ENCODE data around the gene OR51M1. TPM values are rescaled to one million over a fixed set of nuclear protein-coding genes. Genes with fewer than 3 reads are reported as not detected.
"Not testable (repeated sequence)": the region's sequence is repeated elsewhere in the genome, so short reads cannot be mapped to it uniquely, and the experiment has no call there.

Gene OR51M1
- total RNA-seq, 2 experiments from 2014 or later, result not detected

- no peak for DNase-seq
- ChIA-PET CTCF (no interaction called here), POLR2A (no interaction called here)
- Mint-ChIP-seq H3K27ac (no peak overlapping the region), H3K4me1 (no peaks in the 10 kb centered on the region), H3K36me3 (ENCODE audit: low read depth) (no peaks in the 10 kb centered on the region), H3K4me3 (no peak overlapping the region), H3K27me3 (peaks cover 2% of the 10 kb centered on the region), H3K9me3 (no peaks in the 10 kb centered on the region)
Observed at GRCh38 chr11:5364214-5364613, 19.4 kb upstream of the OR51M1 start.

GRCh38 chr11:5366365-5366764 is 17.2 kb upstream of the OR51M1 start:
- CTCF ChIA-PET; H3K27ac Mint-ChIP-seq; H3K4me3 Mint-ChIP-seq; H3K27me3 Mint-ChIP-seq; H3K4me1 Mint-ChIP-seq; DNase-seq; POLR2A ChIA-PET; H3K9me3 Mint-ChIP-seq; H3K36me3 Mint-ChIP-seq (ENCODE audit: low read depth): not testable (repeated sequence)

GRCh38 chr11:5366856-5367255 is 16.8 kb upstream of the OR51M1 start:
- Mint-ChIP-seq H3K36me3 (ENCODE audit: low read depth) (no peaks in the 10 kb centered on the region), H3K27ac (no peak overlapping the region), H3K27me3 (peaks cover 6% of the 10 kb centered on the region), H3K4me3 (no peak overlapping the region), H3K9me3 (no peaks in the 10 kb centered on the region), H3K4me1 (no peaks in the 10 kb centered on the region)
- ChIA-PET CTCF (no interaction called here), POLR2A (no interaction called here)
- no peak for DNase-seq

GRCh38 chr11:5367448-5368074 is 16.1 kb upstream of the OR51M1 start:
- Mint-ChIP-seq H3K36me3 (ENCODE audit: low read depth) (no peaks in the 10 kb centered on the region), H3K27ac (no peak overlapping the region), H3K4me3 (no peak overlapping the region), H3K9me3 (no peaks in the 10 kb centered on the region), H3K27me3 (peaks cover 6% of the 10 kb centered on the region), H3K4me1 (no peaks in the 10 kb centered on the region)
- ChIA-PET CTCF (no interaction called here), POLR2A (no interaction called here)
- DNase-seq, result no peak

- Mint-ChIP-seq H3K27ac (no peak overlapping the region), H3K9me3 (no peaks in the 10 kb centered on the region), H3K36me3 (ENCODE audit: low read depth) (no peaks in the 10 kb centered on the region), H3K4me3 (no peak overlapping the region), H3K27me3 (peaks cover 5% of the 10 kb centered on the region), H3K4me1 (no peaks in the 10 kb centered on the region)
- no peak for DNase-seq
- POLR2A ChIA-PET, result no interaction called here
- CTCF ChIA-PET, result no interaction called here
Observed at GRCh38 chr11:5368502-5369043, 15.0 kb upstream of the OR51M1 start.

- Mint-ChIP-seq H3K36me3 (ENCODE audit: low read depth) (no peaks in the 10 kb centered on the region), H3K9me3 (no peaks in the 10 kb centered on the region), H3K4me1 (no peaks in the 10 kb centered on the region), H3K27ac (no peak overlapping the region), H3K27me3 (peaks cover 5% of the 10 kb centered on the region), H3K4me3 (no peak overlapping the region)
- ChIA-PET CTCF (no interaction called here), POLR2A (no interaction called here)
- no peak for DNase-seq
Observed at GRCh38 chr11:5369789-5370188, 13.8 kb upstream of the OR51M1 start.

- H3K9me3 Mint-ChIP-seq, result no peaks in the 10 kb centered on the region
- no peak overlapping the region for H3K4me3 Mint-ChIP-seq
- CTCF ChIA-PET, result no interaction called here
Observed at GRCh38 chr11:5380740-5381342, 2.8 kb upstream of the OR51M1 start.

GRCh38 chr11:5384335-5384734 is 723 bp downstream of the OR51M1 start:
- ChIA-PET POLR2A (no interaction called here), CTCF (no interaction called here)
- Mint-ChIP-seq H3K4me3 (no peak overlapping the region), H3K36me3 (ENCODE audit: low read depth) (no peaks in the 10 kb centered on the region), H3K9me3 (no peaks in the 10 kb centered on the region), H3K27ac (no peak overlapping the region), H3K4me1 (no peaks in the 10 kb centered on the region), H3K27me3 (no peaks in the 10 kb centered on the region)
- no peak for DNase-seq

More at GRCh38 chr11:5380740-5381342, 2.8 kb upstream of the OR51M1 start:
- Mint-ChIP-seq H3K4me1 (no peaks in the 10 kb centered on the region), H3K27me3 (no peaks in the 10 kb centered on the region), H3K36me3 (ENCODE audit: low read depth) (no peaks in the 10 kb centered on the region), H3K27ac (no peak overlapping the region)
- peak; percentile 39 for DNase-seq
- POLR2A ChIA-PET, result no interaction called here

- H3K4me1 Mint-ChIP-seq, result no peaks in the 10 kb centered on the region
- no peak for DNase-seq
- CTCF ChIA-PET, result no interaction called here
- no peaks in the 10 kb centered on the region for H3K36me3 Mint-ChIP-seq (ENCODE audit: low read depth)
- no peak overlapping the region for H3K4me3 Mint-ChIP-seq
- no peaks in the 10 kb centered on the region for H3K9me3 Mint-ChIP-seq
- peaks cover 3% of the 10 kb centered on the region for H3K27me3 Mint-ChIP-seq
- POLR2A ChIA-PET, result no interaction called here
- no peak overlapping the region for H3K27ac Mint-ChIP-seq
Observed at GRCh38 chr11:5390210-5390609, 6.6 kb downstream of the OR51M1 start.

- CTCF ChIA-PET, result no interaction called here
- Mint-ChIP-seq H3K27me3 (peaks cover 3% of the 10 kb centered on the region), H3K36me3 (ENCODE audit: low read depth) (no peaks in the 10 kb centered on the region), H3K27ac (no peak overlapping the region), H3K4me3 (no peak overlapping the region), H3K9me3 (no peaks in the 10 kb centered on the region), H3K4me1 (no peaks in the 10 kb centered on the region)
- no peak for DNase-seq
- POLR2A ChIA-PET, result no interaction called here
Observed at GRCh38 chr11:5394091-5394490, 10.5 kb downstream of the OR51M1 start.

GRCh38 chr11:5398936-5399335 is 15.3 kb downstream of the OR51M1 start:
- Mint-ChIP-seq H3K4me3 (no peak overlapping the region), H3K4me1 (no peaks in the 10 kb centered on the region), H3K27ac (no peak overlapping the region), H3K36me3 (ENCODE audit: low read depth) (no peaks in the 10 kb centered on the region), H3K27me3 (peaks cover 6% of the 10 kb centered on the region), H3K9me3 (peaks cover 4% of the 10 kb centered on the region)
- ChIA-PET CTCF (no interaction called here), POLR2A (no interaction called here)
- DNase-seq, result no peak

GRCh38 chr11:5405173-5405572 is 21.6 kb downstream of the OR51M1 start:
- CTCF ChIA-PET, result no interaction called here
- no peak for DNase-seq
- Mint-ChIP-seq H3K4me3 (no peak overlapping the region), H3K27ac (no peak overlapping the region), H3K36me3 (ENCODE audit: low read depth) (no peaks in the 10 kb centered on the region), H3K4me1 (no peaks in the 10 kb centered on the region), H3K9me3 (peaks cover 4% of the 10 kb centered on the region), H3K27me3 (peaks cover 5% of the 10 kb centered on the region)
- POLR2A ChIA-PET, result no interaction called here

GRCh38 chr11:5420993-5421392 is 37.4 kb downstream of the OR51M1 start:
- Mint-ChIP-seq H3K9me3 (no peaks in the 10 kb centered on the region), H3K36me3 (ENCODE audit: low read depth) (no peaks in the 10 kb centered on the region), H3K27ac (no peak overlapping the region), H3K4me1 (no peaks in the 10 kb centered on the region), H3K27me3 (no peaks in the 10 kb centered on the region), H3K4me3 (no peak overlapping the region)
- POLR2A ChIA-PET, result no interaction called here
- CTCF ChIA-PET, result no interaction called here
- DNase-seq, result no peak

GRCh38 chr11:5421811-5422210 is 38.2 kb downstream of the OR51M1 start, which contains the start of gene OR51Q1:
TSS of gene OR51Q1 (plus strand) at chr11:5422111. CDS start at chr11:5422201, 90 bp downstream.
- ChIA-PET POLR2A (no interaction called here), CTCF (no interaction called here)
- H3K4me3 Mint-ChIP-seq, result no peak within 1 kb of the TSS
- no peaks in the 10 kb centered on the region for H3K9me3 Mint-ChIP-seq
- no peaks in the 10 kb centered on the region for H3K36me3 Mint-ChIP-seq (ENCODE audit: low read depth)
- DNase-seq, result no peak
- no peaks in the 10 kb centered on the region for H3K27me3 Mint-ChIP-seq
- no peaks in the 10 kb centered on the region for H3K4me1 Mint-ChIP-seq
- H3K27ac Mint-ChIP-seq, result no peak within 1 kb of the TSS
